OCI-LY3 (cell line): ENCODE results near the gene PRXL2B.

Experiments used
- H2AFZ ChIP-seq: fragments of 200-600, 300-600 bp; shearing (Covaris generic); 2 replicates; pipeline ENCODE4 v1.6.0; 2014; ENCODE audit warnings: antibody characterized with exemption, low read depth, low read length
- H3K27ac ChIP-seq: fragments of 200-600, 300-600 bp; sonication (generic); 2 replicates; pipeline ENCODE4 v1.5.1; 2014; ENCODE audit warnings: mild to moderate bottlenecking, low read length, moderate library complexity, mixed read lengths
- H3K27me3 ChIP-seq: fragments of 200-600, 300-600 bp; sonication (generic); 2 replicates; pipeline ENCODE4 v1.6.1; 2014; ENCODE audit warnings: low read depth, low read length, mixed read lengths
- H3K36me3 ChIP-seq: fragments of 200-600, 300-600 bp; sonication (generic); replicated peaks from 2 replicates; pipeline ENCODE3; 2014; ENCODE audit warnings: low read depth, low read length, mixed read lengths
- H3K4me1 ChIP-seq: fragments of 300-600, 200-600 bp; sonication (generic); 2 replicates; pipeline ENCODE4 v1.6.1; 2014; ENCODE audit warnings: low read length, mixed read lengths
- H3K4me2 ChIP-seq: fragments of 200-600, 300-600 bp; sonication (generic); 2 replicates; pipeline ENCODE4 v1.6.1; 2014; ENCODE audit warnings: low read length, mixed read lengths
- H3K4me3 ChIP-seq: fragments of 300-600, 200-600 bp; sonication (generic); 2 replicates; pipeline ENCODE4 v1.5.1; 2014; ENCODE audit warnings: antibody characterized with exemption, mild to moderate bottlenecking, low read length, moderate library complexity
- H3K79me2 ChIP-seq: fragments of 300-600, 200-600 bp; shearing (Covaris generic); 2 replicates; pipeline ENCODE4 v1.6.1; 2014; ENCODE audit warnings: mild to moderate bottlenecking, low read length, mixed read lengths
- H3K9ac ChIP-seq: fragments of 300-600, 200-600 bp; shearing (Covaris generic); 2 replicates; pipeline ENCODE4 v1.6.0; 2014; ENCODE audit warnings: mild to moderate bottlenecking, low read length, moderate library complexity
- H3K9me3 ChIP-seq: fragments of 200-600, 300-600 bp; shearing (Covaris generic); 2 replicates; pipeline ENCODE4 v1.6.1; 2014; ENCODE audit warnings: low read length, mixed read lengths; ENCODE audit not compliant: insufficient read depth
- H4K20me1 ChIP-seq: fragments of 200-600, 300-600 bp; sonication (generic); 2 replicates; pipeline ENCODE4 v1.6.1; 2016; ENCODE audit warnings: low read length, mixed read lengths; ENCODE audit not compliant: insufficient read depth
- EZH2phosphoT487 ChIP-seq: fragments of 200-600 bp; shearing (Covaris generic); IDR thresholded peaks from 2 replicates; pipeline ENCODE4 v1.6.1; 2018; ENCODE audit warnings: antibody characterized with exemption, mixed run types, low read depth
- TF ChIP-seq, protein P1 (sequence below): fragments of 200-600, 300-600 bp; sonication (generic); IDR thresholded peaks from 2 replicates; pipeline ENCODE4 v1.5.1; 2014; ENCODE audit warnings: antibody characterized with exemption, low read length, low read depth

PRXL2B gene

DNA sequence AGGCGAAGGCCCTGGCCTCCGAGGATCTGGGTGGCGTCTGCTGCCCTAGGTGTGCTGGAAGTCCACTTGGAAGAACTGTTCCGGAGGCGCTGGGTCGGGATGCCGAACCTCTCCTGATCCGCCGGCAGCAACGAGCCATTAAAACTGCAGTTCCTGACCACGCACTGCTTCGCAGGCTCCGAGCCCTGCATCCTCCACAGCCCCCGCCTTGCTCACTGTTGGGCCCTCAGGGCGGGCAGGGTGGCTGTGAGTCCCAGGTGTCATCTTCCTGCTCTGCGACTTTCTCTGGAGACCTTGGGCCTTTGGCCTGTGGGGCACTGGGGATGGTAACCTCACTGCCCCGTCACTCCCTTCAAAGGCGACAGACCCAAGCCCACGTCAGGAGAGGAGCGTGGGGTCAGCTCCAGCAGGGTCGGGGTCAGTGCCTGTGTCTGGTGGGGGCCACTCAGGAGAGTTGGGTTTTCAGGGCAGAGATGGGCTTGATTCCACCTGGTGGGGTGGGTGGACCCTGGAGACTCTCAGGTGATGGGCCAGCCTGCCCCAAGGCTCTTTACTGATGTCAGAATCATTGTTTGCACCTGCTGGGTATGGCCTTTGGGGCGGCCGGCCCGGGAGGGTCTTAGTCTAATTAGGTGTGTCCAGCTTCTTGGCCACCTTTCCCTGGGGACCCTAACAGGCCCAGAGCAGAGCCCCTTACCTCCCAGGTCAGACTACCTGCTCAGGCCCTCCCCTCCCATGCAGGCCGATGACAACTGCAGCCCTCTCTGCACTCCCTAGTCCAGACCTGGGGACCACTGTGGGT lies 3.1 kb downstream of the PRXL2B start:
- Histone ChIP-seq H3K4me2 (no peak overlapping the region), H4K20me1 (no peaks in the 10 kb centered on the region), H3K4me3 (no peak overlapping the region)

DNA sequence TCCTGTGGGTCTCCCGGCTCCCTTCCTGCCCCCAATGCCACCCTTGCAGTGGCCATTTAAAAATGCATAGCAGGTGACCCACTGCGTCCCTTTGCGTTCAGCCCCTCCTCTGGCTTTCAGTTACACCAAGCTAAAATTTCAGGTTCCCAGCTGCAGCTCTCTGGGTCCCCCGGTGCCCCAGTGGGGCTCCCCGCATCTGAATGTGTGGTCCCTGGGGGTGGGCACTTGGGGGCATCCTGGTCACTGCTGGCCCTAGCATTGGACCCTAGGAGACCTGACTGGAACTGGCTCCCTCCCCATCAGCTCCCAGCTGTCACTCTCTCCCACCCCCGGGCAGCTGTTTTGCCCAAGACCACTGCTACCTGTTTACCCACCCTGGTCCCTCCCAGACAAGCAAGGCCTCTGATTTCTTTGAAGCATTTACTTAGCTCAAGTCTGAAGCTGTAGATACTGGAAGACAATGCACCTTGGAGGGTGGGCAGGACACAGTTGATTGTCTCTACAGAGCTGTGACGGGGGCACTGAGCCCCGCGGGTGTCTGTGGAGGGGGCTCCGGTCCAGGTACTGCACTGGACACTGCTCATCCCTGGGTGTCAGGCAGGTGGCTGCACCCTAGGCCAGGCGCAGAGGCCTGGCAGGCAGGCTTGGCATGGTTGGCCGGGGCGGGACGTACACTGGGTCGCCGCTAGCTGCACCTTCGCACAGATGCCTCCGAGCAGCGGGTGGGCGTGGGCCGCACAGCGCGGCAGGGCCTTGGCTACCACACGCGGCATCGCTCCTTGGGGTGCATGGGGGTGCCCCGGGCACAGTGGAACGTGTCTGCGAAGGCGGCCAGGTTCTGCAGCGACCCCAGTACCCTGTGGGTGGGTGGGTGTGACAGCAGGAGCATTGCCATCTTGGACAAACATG lies 3.9 kb downstream of the PRXL2B start:
- no peak for TF ChIP-seq EZH2phosphoT487
- TF ChIP-seq, protein P1, sequence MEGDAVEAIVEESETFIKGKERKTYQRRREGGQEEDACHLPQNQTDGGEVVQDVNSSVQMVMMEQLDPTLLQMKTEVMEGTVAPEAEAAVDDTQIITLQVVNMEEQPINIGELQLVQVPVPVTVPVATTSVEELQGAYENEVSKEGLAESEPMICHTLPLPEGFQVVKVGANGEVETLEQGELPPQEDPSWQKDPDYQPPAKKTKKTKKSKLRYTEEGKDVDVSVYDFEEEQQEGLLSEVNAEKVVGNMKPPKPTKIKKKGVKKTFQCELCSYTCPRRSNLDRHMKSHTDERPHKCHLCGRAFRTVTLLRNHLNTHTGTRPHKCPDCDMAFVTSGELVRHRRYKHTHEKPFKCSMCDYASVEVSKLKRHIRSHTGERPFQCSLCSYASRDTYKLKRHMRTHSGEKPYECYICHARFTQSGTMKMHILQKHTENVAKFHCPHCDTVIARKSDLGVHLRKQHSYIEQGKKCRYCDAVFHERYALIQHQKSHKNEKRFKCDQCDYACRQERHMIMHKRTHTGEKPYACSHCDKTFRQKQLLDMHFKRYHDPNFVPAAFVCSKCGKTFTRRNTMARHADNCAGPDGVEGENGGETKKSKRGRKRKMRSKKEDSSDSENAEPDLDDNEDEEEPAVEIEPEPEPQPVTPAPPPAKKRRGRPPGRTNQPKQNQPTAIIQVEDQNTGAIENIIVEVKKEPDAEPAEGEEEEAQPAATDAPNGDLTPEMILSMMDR = no peak

More for the DNA sequence above, 3.1 kb downstream of the PRXL2B start:
- TF ChIP-seq, protein P1 = no peak
- TF ChIP-seq EZH2phosphoT487 = no peak
- Histone ChIP-seq H2AFZ (no peak overlapping the region), H3K79me2 (peaks cover 10% of the 10 kb centered on the region; the same call in 1 of the 2 replicates), H3K4me1 (peaks cover 10% of the 10 kb centered on the region), H3K36me3 (no peaks in the 10 kb centered on the region), H3K9me3 (no peaks in the 10 kb centered on the region), H3K27me3 (no peaks in the 10 kb centered on the region), H3K27ac (no peak overlapping the region), H3K9ac (no peak overlapping the region)

DNA sequence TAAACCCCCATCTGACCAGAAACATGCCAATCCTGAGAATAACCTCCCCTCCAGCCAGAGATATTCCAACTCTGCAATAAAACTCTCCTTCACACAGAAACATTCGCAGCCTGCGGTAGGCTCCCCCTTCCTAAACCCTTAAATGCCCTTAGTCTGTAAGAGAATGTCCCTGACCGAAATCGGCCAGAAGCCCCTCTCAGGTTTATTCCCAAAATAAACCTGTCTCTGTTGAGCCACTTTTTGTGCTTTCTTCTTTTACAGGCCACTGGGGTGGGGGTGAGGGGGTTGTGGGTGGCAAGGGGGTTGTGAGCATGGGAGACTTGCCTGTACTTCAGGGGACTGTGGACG lies 4.6 kb downstream of the PRXL2B start:
- no peaks in the 10 kb centered on the region for H4K20me1 ChIP-seq
- no peak overlapping the region for H2AFZ ChIP-seq
- no peak overlapping the region for H3K4me3 ChIP-seq
- TF ChIP-seq, protein P1 = no peak
- TF ChIP-seq EZH2phosphoT487 = no peak
- H3K36me3 ChIP-seq = no peaks in the 10 kb centered on the region
- no peaks in the 10 kb centered on the region for H3K79me2 ChIP-seq
- H3K9me3 ChIP-seq = no peaks in the 10 kb centered on the region
- H3K4me1 ChIP-seq = 0 out of 2 replicates have a peak, but pooled peaks cover 3% of the 10 kb centered on the region
- no peak overlapping the region for H3K9ac ChIP-seq
- no peak overlapping the region for H3K27ac ChIP-seq
- H3K4me2 ChIP-seq = no peak overlapping the region
- no peaks in the 10 kb centered on the region for H3K27me3 ChIP-seq

More for the DNA sequence above, 3.9 kb downstream of the PRXL2B start:
- Histone ChIP-seq H3K27ac (no peak overlapping the region), H3K9ac (no peak overlapping the region), H3K9me3 (no peaks in the 10 kb centered on the region), H3K4me2 (no peak overlapping the region), H3K27me3 (no peaks in the 10 kb centered on the region), H3K4me3 (no peak overlapping the region), H3K4me1 (0 out of 2 replicates have a peak, but pooled peaks cover 3% of the 10 kb centered on the region), H4K20me1 (no peaks in the 10 kb centered on the region), H3K36me3 (no peaks in the 10 kb centered on the region), H2AFZ (no peak overlapping the region), H3K79me2 (peaks cover 3% of the 10 kb centered on the region; the same call in 1 of the 2 replicates)
